Stomach (tissue), 9 donors: ENCODE measurements around the gene RBFOX2. TPM values are rescaled to one million over a fixed set of nuclear protein-coding genes. Genes with fewer than 3 reads are reported as not detected.
A peak's percentile ranks its signal among the peaks of the same experiment; 100 is the strongest.
"Not testable (repeated sequence)": the region's sequence is repeated elsewhere in the genome, so short reads cannot be mapped to it uniquely, and the experiment has no call there.

Experiments used
- DNase-seq, 2 donors: peaks; one replicate each; pipeline versions ENCODE4 v3.0.0 to v3.0.0-alpha.2; 2013 to 2019
- H3K27ac ChIP-seq, 5 donors: fragments of 200-600 bp in 4 of 5; sonication (generic) in 4 of 5; one replicate each; pipeline ENCODE4 v1.5.1; 2013 to 2019; ENCODE audit warnings: mild to moderate bottlenecking in 1 of 5, moderate library complexity in 1 of 5
- H3K27me3 ChIP-seq, 3 donors: fragments of 200-600 bp; sonication (generic); one replicate each; pipeline ENCODE4 v1.5.1; 2017 to 2019; ENCODE audit warnings: mixed run types in 1 of 3
- H3K36me3 ChIP-seq, 4 donors: fragments of 200-600 bp; sonication (generic); 1 replicate in 3 of 4; 2 replicates in 1 of 4; pipeline ENCODE4 v1.5.1; 2016 to 2019
- H3K4me1 ChIP-seq, 4 donors: fragments of 200-600 bp; sonication (generic); one replicate each; pipeline ENCODE4 v1.5.1; 2016 to 2019
- H3K4me3 ChIP-seq, 4 donors: fragments of 200-600 bp; sonication (generic) in 3 of 4; one replicate each; pipeline ENCODE4 v1.5.1; 2016 to 2019; ENCODE audit warnings: mild to moderate bottlenecking in 1 of 4
- H3K9me3 ChIP-seq, 4 donors: fragments of 200-600 bp; sonication (generic); one replicate each; pipeline ENCODE4 v1.5.1; 2016 to 2019
- EP300 ChIP-seq: sonication (generic); formaldehyde crosslinking; IDR thresholded peaks from one replicate; pipeline ENCODE4 v1.6.1; 2017; ENCODE audit warnings: antibody characterized with exemption
- POLR2A ChIP-seq, 4 donors: fragments of 450-650 bp; IDR thresholded peaks; one replicate each; pipeline ENCODE4 v1.6.1; 2016; ENCODE audit warnings: antibody characterized with exemption in 4 of 4, control low read depth in 2 of 4, mild to moderate bottlenecking in 1 of 4, moderate library complexity in 1 of 4
- POLR2AphosphoS5 ChIP-seq, 3 donors: sonication (generic); formaldehyde crosslinking; IDR thresholded peaks; one replicate each; pipeline ENCODE4 v1.6.1; 2016; ENCODE audit warnings: antibody characterized with exemption in 3 of 3
- WGBS, 5 donors: extraction: QIAGEN DNeasy Blood & Tissue Kit in 3 of 5; methylation state at CpG; one replicate each; pipeline versions ENCODE4 v1.1.5 to v1.1.7; 2013 to 2018; 5-methylcytosine and 5-hydroxymethylcytosine counted together
- intact Hi-C: fragments of 100-400 bp; cut with DNase I; formaldehyde crosslinking; loops from one replicate; pipeline ENCODE4 v1.15.1; 2023; ENCODE audit warnings: low total_unique reads
- polyA plus RNA-seq, 3 donors: library from polyadenylated mRNA; stranded (reverse); fragments of 200-250 nt; gene quantifications; one replicate each; pipeline ENCODE4 v1.2.3, GENCODE V29; 2013
- total RNA-seq, 5 donors: library from RNA; depleted of rRNA; stranded (reverse); fragments of >200 nt; gene quantifications; one replicate each; pipeline versions ENCODE4 v1.1.0 to v1.2.3, GENCODE V29; 2014 to 2016
- TF ChIP-seq, protein P1 (sequence below), 7 experiments: fragments of 450-650 bp in 4 of 7; fragments of 200-600 bp in 3 of 7; sonication (generic) in 3 of 7; IDR thresholded peaks; one replicate each; pipeline ENCODE4 v1.5.1; 2016 to 2019; ENCODE audit warnings: antibody characterized with exemption in 7 of 7, control low read depth in 2 of 7, mild to moderate bottlenecking in 1 of 7
- donor health status: healthy with polysubstance abuse.
- donor health status: Bipolar disorder and iron deficiency.
- donor health status: healthy.

RBFOX2 gene
- total and polyA plus RNA-seq, 8 donors = 14.9 to 176 (median 46.7) TPM

DNA sequence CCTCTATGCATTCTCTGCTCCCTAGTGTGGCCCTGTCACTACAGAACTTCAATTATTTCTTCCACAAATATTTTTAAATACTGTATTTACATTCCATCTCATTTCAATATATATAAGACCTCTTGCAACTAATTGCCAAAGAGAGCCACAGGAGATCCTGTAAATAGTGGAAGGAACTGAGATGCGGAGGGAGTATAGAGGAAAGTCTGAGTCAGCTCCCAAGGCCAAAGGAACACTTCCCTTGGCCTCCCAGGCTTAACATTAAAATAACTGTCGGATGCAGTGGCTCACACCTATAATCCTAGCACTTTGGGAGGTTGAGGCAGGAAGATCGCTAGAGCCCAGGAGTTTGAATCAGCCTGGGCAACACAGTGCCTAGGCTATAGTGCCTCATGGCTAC lies 31.2 kb downstream of the RBFOX2 start:
- Histone ChIP-seq H3K36me3 (no peaks in the 10 kb centered on the region), H3K9me3 (no peaks in the 10 kb centered on the region), H3K4me3 (no peak overlapping the region), H3K27me3 (no peaks in the 10 kb centered on the region), H3K27ac (peak overlapping the region in 4 of 5 donors; percentile 16 to 82 (median 77)), H3K4me1 (peaks cover 24 to 60% (median 42%) of the 10 kb centered on the region in 4 donors)
- no peak for DNase-seq
- TF ChIP-seq, protein P1, sequence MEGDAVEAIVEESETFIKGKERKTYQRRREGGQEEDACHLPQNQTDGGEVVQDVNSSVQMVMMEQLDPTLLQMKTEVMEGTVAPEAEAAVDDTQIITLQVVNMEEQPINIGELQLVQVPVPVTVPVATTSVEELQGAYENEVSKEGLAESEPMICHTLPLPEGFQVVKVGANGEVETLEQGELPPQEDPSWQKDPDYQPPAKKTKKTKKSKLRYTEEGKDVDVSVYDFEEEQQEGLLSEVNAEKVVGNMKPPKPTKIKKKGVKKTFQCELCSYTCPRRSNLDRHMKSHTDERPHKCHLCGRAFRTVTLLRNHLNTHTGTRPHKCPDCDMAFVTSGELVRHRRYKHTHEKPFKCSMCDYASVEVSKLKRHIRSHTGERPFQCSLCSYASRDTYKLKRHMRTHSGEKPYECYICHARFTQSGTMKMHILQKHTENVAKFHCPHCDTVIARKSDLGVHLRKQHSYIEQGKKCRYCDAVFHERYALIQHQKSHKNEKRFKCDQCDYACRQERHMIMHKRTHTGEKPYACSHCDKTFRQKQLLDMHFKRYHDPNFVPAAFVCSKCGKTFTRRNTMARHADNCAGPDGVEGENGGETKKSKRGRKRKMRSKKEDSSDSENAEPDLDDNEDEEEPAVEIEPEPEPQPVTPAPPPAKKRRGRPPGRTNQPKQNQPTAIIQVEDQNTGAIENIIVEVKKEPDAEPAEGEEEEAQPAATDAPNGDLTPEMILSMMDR (IDR thresholded peaks at IDR 0.05) = no peak
- TF ChIP-seq POLR2AphosphoS5 (IDR thresholded peaks at IDR 0.05) (no peak), EP300 (no peak), POLR2A (IDR thresholded peaks at IDR 0.05) (no peak)
- intact Hi-C loops = no loop called here
- WGBS, 5 donors = 54 to 78% (median 73%) methylated on average over 3 of the region's 3 CpGs

- peaks cover 24 to 53% (median 38%) of the 10 kb centered on the region in 4 donors for H3K4me1 ChIP-seq
- DNase-seq = no peak
- no peaks in the 10 kb centered on the region for H3K27me3 ChIP-seq
- TF ChIP-seq POLR2A (IDR thresholded peaks at IDR 0.05) (no peak), EP300 (no peak), POLR2AphosphoS5 (IDR thresholded peaks at IDR 0.05) (no peak)
- TF ChIP-seq, protein P1 (IDR thresholded peaks at IDR 0.05) = no peak
- WGBS, 5 donors = 11 to 24% (median 17%) methylated on average over 1 of the region's 1 CpG
- intact Hi-C loops = no loop called here
- no peak overlapping the region for H3K4me3 ChIP-seq
- H3K36me3 ChIP-seq = no peaks in the 10 kb centered on the region
- peak overlapping the region; percentile 2 to 82 (median 72) for H3K27ac ChIP-seq
- no peaks in the 10 kb centered on the region for H3K9me3 ChIP-seq
Observed at GRCh38 chr22:35996596-35996995, 32.0 kb downstream of the RBFOX2 start.

DNA sequence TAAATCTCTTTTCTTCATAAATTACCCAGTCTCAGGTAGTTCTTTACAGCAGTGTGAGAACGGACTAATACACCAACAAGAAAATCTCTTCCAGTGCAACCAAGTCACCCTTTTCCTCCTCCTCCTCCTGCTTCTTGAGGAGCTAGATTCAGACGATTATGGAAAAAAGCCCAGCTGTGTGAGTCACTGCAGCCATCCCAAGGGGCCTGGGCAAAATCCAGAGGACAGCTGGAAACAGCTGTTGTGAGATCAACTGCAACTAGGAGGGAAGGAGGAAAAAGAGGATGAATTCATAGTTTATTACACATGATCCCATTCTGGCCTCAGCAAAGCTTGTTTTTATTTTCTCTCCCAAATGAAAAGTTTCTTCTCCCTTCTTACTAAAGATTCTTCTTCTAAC lies 32.9 kb downstream of the RBFOX2 start:
- H3K27ac ChIP-seq = peak overlapping the region; percentile 61 to 82 (median 72)
- peaks cover 22 to 53% (median 36%) of the 10 kb centered on the region in 4 donors for H3K4me1 ChIP-seq
- intact Hi-C loops = no loop called here
- no peak overlapping the region for H3K4me3 ChIP-seq
- no peaks in the 10 kb centered on the region for H3K9me3 ChIP-seq
- DNase-seq = peak; percentile 50 to 94
- 49 to 74% (median 51%) methylated on average over 2 of the region's 2 CpGs for WGBS, 5 donors
- no peaks in the 10 kb centered on the region for H3K36me3 ChIP-seq
- H3K27me3 ChIP-seq = no peaks in the 10 kb centered on the region
- TF ChIP-seq EP300 (no peak), POLR2A (IDR thresholded peaks at IDR 0.05) (no peak), POLR2AphosphoS5 (IDR thresholded peaks at IDR 0.05) (peak; percentile 77 to 88 (median 77))
- TF ChIP-seq, protein P1 (IDR thresholded peaks at IDR 0.05) = no peak

GRCh38 chr22:35995348-35995747 lies 33.3 kb downstream of the RBFOX2 start:
- TF ChIP-seq EP300 (no peak), POLR2AphosphoS5 (IDR thresholded peaks at IDR 0.05) (no peak), POLR2A (IDR thresholded peaks at IDR 0.05) (no peak)
- TF ChIP-seq, protein P1 (IDR thresholded peaks at IDR 0.05) = no peak
- Histone ChIP-seq H3K9me3 (no peaks in the 10 kb centered on the region), H3K27ac (peak overlapping the region; percentile 61 to 82 (median 72)), H3K27me3 (no peaks in the 10 kb centered on the region), H3K36me3 (no peaks in the 10 kb centered on the region), H3K4me1 (peaks cover 22 to 53% (median 36%) of the 10 kb centered on the region in 4 donors), H3K4me3 (no peak overlapping the region)
- WGBS, 5 donors = 54 to 72% (median 66%) methylated on average over 7 of the region's 7 CpGs
- DNase-seq = peak in 1 of 2 donors; percentile 53
- intact Hi-C loops = no loop called here

GRCh38 chr22:35993727-35994126 lies 34.9 kb downstream of the RBFOX2 start:
- intact Hi-C loops = not testable (repeated sequence)
- 85 to 92% (median 90%) methylated on average over 5 of the region's 5 CpGs for WGBS, 5 donors
- peak overlapping the region in 1 of 5 donors; percentile 38 for H3K27ac ChIP-seq

More at GRCh38 chr22:35993727-35994126, 34.9 kb downstream of the RBFOX2 start:
- H3K27me3 ChIP-seq, H3K9me3 ChIP-seq, DNase-seq, H3K36me3 ChIP-seq, H3K4me3 ChIP-seq: not testable (repeated sequence)
- peaks cover 22 to 55% (median 36%) of the 10 kb centered on the region in 4 donors for H3K4me1 ChIP-seq
